DOHH2 (cell line): ENCODE results near the gene PTPRS.

Experiments
- EZH2phosphoT487 ChIP-seq: fragments of 200-600 bp; sonication (generic); IDR thresholded peaks from 2 replicates; pipeline ENCODE4 v1.6.1; 2017; ENCODE audit warnings: borderline replicate concordance, mild to moderate bottlenecking, antibody characterized with exemption, low read length, moderate library complexity, mixed read lengths
- TF ChIP-seq, protein P1 (sequence below): fragments of 200-600 bp; sonication (generic); IDR thresholded peaks from one replicate; pipeline ENCODE4 v1.5.1; 2014; ENCODE audit warnings: antibody characterized with exemption, mild to moderate bottlenecking, low read depth, low read length; ENCODE audit not compliant: poor library complexity, severe bottlenecking

DNA sequence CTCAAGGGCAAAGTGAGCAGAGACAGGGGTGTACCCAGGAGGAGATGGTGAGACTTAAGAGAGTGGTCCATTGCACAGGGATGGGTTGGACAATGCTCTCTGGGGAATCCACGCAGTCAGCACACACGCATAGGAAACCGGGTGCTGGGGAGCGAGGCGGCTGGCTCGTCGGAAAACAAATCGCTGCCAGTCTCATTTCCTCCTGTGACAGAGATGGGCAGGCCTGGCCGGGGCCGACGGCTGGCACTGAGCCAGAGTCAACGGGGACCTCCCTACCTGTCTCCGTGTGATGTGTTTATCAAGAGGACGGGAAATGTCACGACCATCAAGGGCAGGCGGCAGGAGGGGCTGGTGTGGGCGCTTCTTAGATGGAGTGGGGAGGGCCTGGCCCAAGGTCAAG lies 27.3 kb downstream of the PTPRS start:
- TF ChIP-seq, protein P1, sequence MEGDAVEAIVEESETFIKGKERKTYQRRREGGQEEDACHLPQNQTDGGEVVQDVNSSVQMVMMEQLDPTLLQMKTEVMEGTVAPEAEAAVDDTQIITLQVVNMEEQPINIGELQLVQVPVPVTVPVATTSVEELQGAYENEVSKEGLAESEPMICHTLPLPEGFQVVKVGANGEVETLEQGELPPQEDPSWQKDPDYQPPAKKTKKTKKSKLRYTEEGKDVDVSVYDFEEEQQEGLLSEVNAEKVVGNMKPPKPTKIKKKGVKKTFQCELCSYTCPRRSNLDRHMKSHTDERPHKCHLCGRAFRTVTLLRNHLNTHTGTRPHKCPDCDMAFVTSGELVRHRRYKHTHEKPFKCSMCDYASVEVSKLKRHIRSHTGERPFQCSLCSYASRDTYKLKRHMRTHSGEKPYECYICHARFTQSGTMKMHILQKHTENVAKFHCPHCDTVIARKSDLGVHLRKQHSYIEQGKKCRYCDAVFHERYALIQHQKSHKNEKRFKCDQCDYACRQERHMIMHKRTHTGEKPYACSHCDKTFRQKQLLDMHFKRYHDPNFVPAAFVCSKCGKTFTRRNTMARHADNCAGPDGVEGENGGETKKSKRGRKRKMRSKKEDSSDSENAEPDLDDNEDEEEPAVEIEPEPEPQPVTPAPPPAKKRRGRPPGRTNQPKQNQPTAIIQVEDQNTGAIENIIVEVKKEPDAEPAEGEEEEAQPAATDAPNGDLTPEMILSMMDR: no peak
- no peak for TF ChIP-seq EZH2phosphoT487
